Measurements from ENCODE around the gene AGBL4.

Gene AGBL4

GRCh38 chr1:48793863-48794262, 1229.9 kb downstream of the AGBL4 start:
- ATAC-seq: no peak
- TF ChIP-seq ZFP3 (CRISPR knock-in tag; IDR thresholded peaks at IDR 0.05): no peak
- TF ChIP-seq ZFP30 (CRISPR knock-in tag; IDR thresholded peaks at IDR 0.05): no peak
- no peak for TF ChIP-seq SNAI2 (CRISPR knock-in tag; IDR thresholded peaks at IDR 0.05)
- no peak for TF ChIP-seq OSR1 (CRISPR knock-in tag; IDR thresholded peaks at IDR 0.05)
- no peak for TF ChIP-seq RARB (CRISPR knock-in tag; IDR thresholded peaks at IDR 0.05)
- TF ChIP-seq ESRRG (CRISPR knock-in tag; IDR thresholded peaks at IDR 0.05): no peak
- no peak for TF ChIP-seq ZC3H10 (CRISPR knock-in tag; IDR thresholded peaks at IDR 0.05)
- TF ChIP-seq BACH2 (CRISPR knock-in tag; IDR thresholded peaks at IDR 0.05; ENCODE audit: borderline replicate concordance): no peak
- no peak for TF ChIP-seq POU6F1 (CRISPR knock-in tag; IDR thresholded peaks at IDR 0.05; ENCODE audit: borderline replicate concordance, low read depth)
- no peak for TF ChIP-seq PPARA (CRISPR knock-in tag; IDR thresholded peaks at IDR 0.05; ENCODE audit: borderline replicate concordance)
- no peak for TF ChIP-seq PATZ1 (CRISPR knock-in tag; IDR thresholded peaks at IDR 0.05; ENCODE audit: borderline replicate concordance)
- no peak for TF ChIP-seq ZNF565 (CRISPR knock-in tag; conservative IDR thresholded peaks at IDR 0.05; ENCODE audit: low read depth)
- no peak for TF ChIP-seq ZNF8 (CRISPR knock-in tag; IDR thresholded peaks at IDR 0.05)
- no peak for TF ChIP-seq GLIS3 (CRISPR knock-in tag; IDR thresholded peaks at IDR 0.05)
- no peak for TF ChIP-seq CREB5 (CRISPR knock-in tag; IDR thresholded peaks at IDR 0.05; ENCODE audit: low read depth)

- TF ChIP-seq CREB5 (CRISPR knock-in tag; IDR thresholded peaks at IDR 0.05; ENCODE audit: low read depth): no peak
- no peak for TF ChIP-seq TCF4 (CRISPR knock-in tag; IDR thresholded peaks at IDR 0.05; ENCODE audit: borderline replicate concordance)
- no peak for TF ChIP-seq CSRNP3 (CRISPR knock-in tag; IDR thresholded peaks at IDR 0.05)
- no peak for TF ChIP-seq OSR1 (CRISPR knock-in tag; IDR thresholded peaks at IDR 0.05)
- TF ChIP-seq ARNTL (CRISPR knock-in tag; IDR thresholded peaks at IDR 0.05; ENCODE audit: borderline replicate concordance, low read depth): no peak
- TF ChIP-seq ZFP30 (CRISPR knock-in tag; IDR thresholded peaks at IDR 0.05): no peak
- TF ChIP-seq SNAI2 (CRISPR knock-in tag; IDR thresholded peaks at IDR 0.05): no peak
- TF ChIP-seq GLIS3 (CRISPR knock-in tag; IDR thresholded peaks at IDR 0.05): no peak
- TF ChIP-seq ZNF70 (CRISPR knock-in tag; IDR thresholded peaks at IDR 0.05): no peak
- TF ChIP-seq CSDC2 (CRISPR knock-in tag; IDR thresholded peaks at IDR 0.05): no peak
- no peak for TF ChIP-seq ZFP3 (CRISPR knock-in tag; IDR thresholded peaks at IDR 0.05)
- TF ChIP-seq ZNF8 (CRISPR knock-in tag; IDR thresholded peaks at IDR 0.05): no peak
- no peak for TF ChIP-seq BACH2 (CRISPR knock-in tag; IDR thresholded peaks at IDR 0.05; ENCODE audit: borderline replicate concordance)
Measured at GRCh38 chr1:48792961-48793360, 1230.8 kb downstream of the AGBL4 start.

GRCh38 chr1:48790397-48790796, 1233.4 kb downstream of the AGBL4 start:
- ATAC-seq: no peak
- no peak for TF ChIP-seq TCF4 (CRISPR knock-in tag; IDR thresholded peaks at IDR 0.05; ENCODE audit: borderline replicate concordance)
- no peak for TF ChIP-seq ZNF70 (CRISPR knock-in tag; IDR thresholded peaks at IDR 0.05)
- TF ChIP-seq BACH2 (CRISPR knock-in tag; IDR thresholded peaks at IDR 0.05; ENCODE audit: borderline replicate concordance): no peak
- no peak for TF ChIP-seq POU6F1 (CRISPR knock-in tag; IDR thresholded peaks at IDR 0.05; ENCODE audit: borderline replicate concordance, low read depth)
- TF ChIP-seq OSR1 (CRISPR knock-in tag; IDR thresholded peaks at IDR 0.05): no peak
- TF ChIP-seq CSRNP3 (CRISPR knock-in tag; IDR thresholded peaks at IDR 0.05): no peak
- no peak for TF ChIP-seq SNAI2 (CRISPR knock-in tag; IDR thresholded peaks at IDR 0.05)
- no peak for TF ChIP-seq ZC3H10 (CRISPR knock-in tag; IDR thresholded peaks at IDR 0.05)
- TF ChIP-seq CSDC2 (CRISPR knock-in tag; IDR thresholded peaks at IDR 0.05): no peak
- TF ChIP-seq RARB (CRISPR knock-in tag; IDR thresholded peaks at IDR 0.05): no peak
- TF ChIP-seq ESRRG (CRISPR knock-in tag; IDR thresholded peaks at IDR 0.05): no peak
- no peak for TF ChIP-seq ARNTL (CRISPR knock-in tag; IDR thresholded peaks at IDR 0.05; ENCODE audit: borderline replicate concordance, low read depth)
- no peak for TF ChIP-seq ZFP3 (CRISPR knock-in tag; IDR thresholded peaks at IDR 0.05)
- no peak for TF ChIP-seq GLIS3 (CRISPR knock-in tag; IDR thresholded peaks at IDR 0.05)
- no peak for TF ChIP-seq CREB5 (CRISPR knock-in tag; IDR thresholded peaks at IDR 0.05; ENCODE audit: low read depth)
- no peak for TF ChIP-seq ISL1 (CRISPR knock-in tag; IDR thresholded peaks at IDR 0.05)
- no peak for TF ChIP-seq TOX (CRISPR knock-in tag; IDR thresholded peaks at IDR 0.05; ENCODE audit: borderline replicate concordance)

More at GRCh38 chr1:48792961-48793360, 1230.8 kb downstream of the AGBL4 start:
- ATAC-seq: no peak
